CD4-positive, alpha-beta T cell treated with Interleukin-1 beta for 1 hour (primary cell): ENCODE measurements around the gene RBM39.
"Not testable (repeated sequence)": the region's sequence is repeated elsewhere in the genome, so short reads cannot be mapped to it uniquely, and the experiment has no call there.

ENCODE experiments used
- DNase-seq, 2 donors: peaks; one replicate each; pipeline ENCODE4 v3.0.0-alpha.2; 2020 to 2022

RBM39 gene

GRCh38 chr20:35750611-35751010, 8.6 kb upstream of the RBM39 start:
- no peak for DNase-seq

DNA sequence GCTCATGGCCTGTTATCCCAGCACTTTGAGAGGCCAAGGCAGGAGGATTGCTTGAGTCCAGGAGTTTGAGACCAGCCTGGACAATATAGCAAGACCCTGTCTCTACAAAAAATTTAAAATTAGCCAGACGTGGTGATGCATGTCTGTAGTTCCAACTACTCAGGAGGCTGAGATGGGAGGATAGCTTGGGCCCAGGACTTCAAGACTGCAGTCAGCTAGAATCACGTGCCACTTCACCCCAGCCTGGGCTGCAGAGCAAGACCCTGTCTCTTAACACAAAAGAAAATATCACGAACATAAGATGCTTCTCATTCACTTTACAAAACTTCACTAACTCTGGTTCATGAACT, 2.4 kb upstream of the RBM39 start:
- DNase-seq, result not testable (repeated sequence)

DNA sequence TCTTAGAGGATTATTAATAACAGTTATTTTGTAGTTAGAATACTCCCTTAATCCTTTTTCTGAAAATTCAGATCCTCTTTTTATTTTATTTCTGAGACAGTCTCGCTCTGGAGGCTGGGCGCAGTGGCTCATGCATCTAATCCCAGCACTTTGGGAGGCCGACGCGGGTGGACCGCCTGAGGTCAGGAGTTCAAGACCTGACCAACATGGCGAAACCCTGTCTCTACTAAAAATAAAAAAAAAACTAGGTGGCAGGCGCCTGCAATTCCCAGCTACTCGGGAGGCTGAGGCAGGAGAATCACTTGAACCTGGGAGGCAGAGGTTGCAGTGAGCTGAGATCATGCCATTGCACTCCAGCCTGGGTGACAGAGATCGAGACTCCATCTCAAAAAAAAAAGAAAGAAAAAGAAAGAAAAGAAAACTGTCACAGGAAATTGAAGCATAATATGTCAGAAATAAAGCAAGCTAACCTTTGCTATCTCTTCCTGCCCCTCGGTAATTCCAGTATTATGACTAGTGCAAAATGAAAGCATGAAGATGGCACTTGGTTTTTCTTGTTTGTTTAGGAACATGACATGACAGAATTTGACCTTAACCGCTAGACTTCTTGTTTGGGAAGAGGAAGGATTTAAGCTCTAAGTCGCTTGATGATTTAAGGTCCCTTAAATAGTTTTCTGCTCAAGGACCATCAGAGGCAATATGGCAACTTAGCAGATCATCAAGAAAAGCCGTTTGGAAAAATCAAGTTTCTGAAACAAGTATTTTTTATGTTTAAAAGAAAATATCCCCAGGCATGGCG, 1.8 kb upstream of the RBM39 start:
- peak; percentile 17 to 44 for DNase-seq

- peak; percentile 27 to 61 for DNase-seq
Measured at GRCh38 chr20:35742741-35743523, 872 bp upstream of the RBM39 start.

- peak in 1 of 2 donors; percentile 55 for DNase-seq
Measured at GRCh38 chr20:35739294-35740163, 2.5 kb downstream of the RBM39 start.

- DNase-seq, result no peak
Measured at GRCh38 chr20:35738410-35739179, 3.5 kb downstream of the RBM39 start.

GRCh38 chr20:35737865-35738333, 4.2 kb downstream of the RBM39 start:
- DNase-seq, result no peak

DNA sequence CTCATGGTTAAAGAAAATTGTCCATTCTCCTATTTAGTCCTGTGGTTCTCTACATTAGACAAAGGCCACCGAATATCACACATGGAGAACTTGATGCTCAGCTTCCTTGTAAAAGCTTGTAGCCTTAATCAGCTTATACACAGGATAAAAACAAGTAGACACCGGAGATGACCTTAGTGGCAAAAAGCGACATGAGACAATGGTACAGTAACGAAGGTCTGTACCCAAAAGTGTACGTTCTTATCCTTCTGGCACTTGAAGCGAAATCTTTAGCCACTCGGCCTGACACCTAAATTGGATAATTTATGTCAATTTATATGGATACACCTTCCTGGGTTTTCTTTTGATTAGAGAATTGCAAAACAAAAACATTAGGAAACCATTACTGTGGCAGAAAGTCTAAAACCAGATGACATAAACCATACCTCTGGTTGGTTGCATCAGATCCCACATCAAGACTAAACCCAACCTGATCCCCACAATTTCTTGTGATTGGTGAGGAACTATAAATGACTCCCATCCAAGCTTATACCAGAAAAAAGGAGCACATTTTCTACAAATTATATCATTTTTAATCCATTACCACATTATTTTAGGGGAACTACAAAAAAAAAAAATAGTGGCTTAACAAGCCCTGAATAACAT, 6.1 kb downstream of the RBM39 start:
- no peak for DNase-seq

- DNase-seq, result no peak
Measured at GRCh38 chr20:35734777-35735649, 7.0 kb downstream of the RBM39 start.

- no peak for DNase-seq
Measured at GRCh38 chr20:35734374-35734773, 7.7 kb downstream of the RBM39 start.

- DNase-seq, result no peak
Measured at GRCh38 chr20:35732644-35732982, 9.4 kb downstream of the RBM39 start.

GRCh38 chr20:35731862-35732643, 10.0 kb downstream of the RBM39 start:
- DNase-seq, result no peak

- DNase-seq, result no peak
Measured at GRCh38 chr20:35731469-35731788, 10.6 kb downstream of the RBM39 start.

- no peak for DNase-seq
Measured at GRCh38 chr20:35730583-35731468, 11.2 kb downstream of the RBM39 start.

DNA sequence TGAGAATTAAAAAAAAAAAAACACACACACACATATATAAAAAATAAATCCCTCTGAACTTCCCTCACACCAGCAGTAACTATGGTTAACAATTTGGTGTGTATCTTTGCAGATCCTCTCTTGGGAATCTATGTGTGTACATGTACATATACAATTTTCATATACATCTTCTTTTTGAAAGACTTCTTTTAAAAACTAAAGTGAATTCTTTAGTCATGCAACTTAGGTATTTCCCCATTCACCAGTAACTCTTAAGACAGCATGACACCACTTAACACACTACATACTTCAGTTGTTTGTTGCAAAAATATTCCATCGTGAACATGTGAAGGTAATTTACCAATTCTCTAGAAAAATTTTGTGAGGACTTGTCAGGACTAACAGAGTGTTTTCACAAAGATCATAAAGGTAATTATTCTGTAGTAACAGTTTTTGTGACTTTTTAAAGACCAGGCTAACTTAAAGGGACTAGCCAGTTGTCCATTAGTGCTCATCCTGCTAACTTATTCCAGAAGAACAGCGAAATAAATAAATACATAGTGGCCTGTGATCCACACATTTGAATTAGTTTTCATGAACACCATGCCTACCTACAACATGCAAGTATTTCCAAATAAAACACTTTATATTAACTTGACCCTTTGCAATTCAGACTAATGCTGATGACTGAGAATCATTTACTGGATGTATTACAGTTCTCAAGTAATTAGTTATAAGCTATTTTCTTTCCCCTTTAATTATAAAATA, 12.1 kb downstream of the RBM39 start:
- DNase-seq, result no peak

GRCh38 chr20:35729283-35729807, 12.7 kb downstream of the RBM39 start:
- DNase-seq, result no peak

DNA sequence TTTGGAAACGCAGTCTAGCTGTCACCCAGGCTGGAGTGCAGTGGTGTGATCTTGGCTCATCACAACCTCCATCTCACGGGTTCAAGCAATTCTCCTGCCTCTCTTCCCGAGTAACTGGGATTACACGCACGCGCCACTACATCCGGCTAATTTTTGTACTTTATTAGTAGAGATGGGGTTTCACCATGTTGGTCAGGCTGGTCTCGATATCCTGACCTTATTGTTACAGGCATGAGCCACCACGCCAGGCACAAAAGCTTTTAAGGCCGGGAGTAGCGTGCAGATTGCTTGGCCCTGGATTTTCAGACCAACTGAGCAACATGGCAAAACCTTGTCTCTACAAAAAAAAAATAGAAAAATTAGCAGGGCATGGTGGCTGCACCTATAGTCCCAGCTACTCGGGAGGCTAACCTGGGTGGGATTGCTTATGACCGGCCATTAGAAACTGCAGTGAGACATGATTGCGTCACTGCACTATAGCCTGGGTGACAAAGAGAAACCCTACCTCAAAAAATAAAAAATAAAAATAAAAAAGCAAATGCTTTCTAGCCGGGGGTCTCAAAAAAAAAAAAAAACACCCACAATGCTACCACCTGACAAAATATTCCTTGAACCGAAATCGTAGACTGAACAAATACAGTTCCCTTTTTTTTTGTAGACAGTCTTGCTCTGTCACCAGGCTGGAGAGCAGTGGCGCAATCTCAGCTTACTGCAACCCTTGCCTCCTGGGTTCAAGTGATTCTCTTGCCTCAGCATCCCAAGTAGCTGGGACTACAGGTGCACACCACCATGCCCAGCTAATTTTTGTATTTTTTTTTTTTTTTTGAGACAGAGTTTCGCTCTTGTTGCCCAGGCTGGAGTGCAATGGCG, 15.0 kb downstream of the RBM39 start:
- peak in 1 of 2 donors; percentile 20 for DNase-seq
